HepG2 (cell line): ENCODE results near the gene CT55.

Experiments
- AGO2 ChIP-seq: fragments of 200-400 bp; formaldehyde crosslinking; optimal IDR thresholded peaks from 2 replicates; pipeline ENCODE3; 2017; ENCODE audit warnings: mild to moderate bottlenecking, low read depth, low read length, moderate library complexity
- KAT7 ChIP-seq: IDR thresholded peaks from 2 replicates; pipeline ENCODE4 v1.6.1; 2018; ENCODE audit warnings: borderline replicate concordance, missing compliant biosample characterization
- KAT8 ChIP-seq: IDR thresholded peaks from 2 replicates; pipeline ENCODE4 v1.6.1; 2016; ENCODE audit warnings: missing genetic modification reagents, missing compliant biosample characterization
- MED8 ChIP-seq: sonication (generic); formaldehyde crosslinking; IDR thresholded peaks from 2 replicates; pipeline ENCODE4 v1.8.1; 2023; ENCODE audit warnings: mild to moderate bottlenecking, missing genetic modification reagents; ENCODE audit not compliant: insufficient replicate concordance
- NONO ChIP-seq, 2 experiments: fragments of 450-650 bp in 1 of 2; sonication (generic) in 1 of 2; formaldehyde crosslinking in 1 of 2; IDR thresholded peaks in 1 of 2; conservative IDR thresholded peaks in 1 of 2; 2 replicates each; pipeline versions ENCODE4 v1.6.1 to v1.8.0; 2017 to 2022; ENCODE audit warnings: mild to moderate bottlenecking in 1 of 2, missing genetic modification reagents in 1 of 2, moderate library complexity in 1 of 2
- PHF8 ChIP-seq: sonication (generic); formaldehyde crosslinking; IDR thresholded peaks from 2 replicates; pipeline ENCODE4 v1.5.0; 2020; ENCODE audit warnings: missing genetic modification reagents
- POGZ ChIP-seq: sonication (generic); formaldehyde crosslinking; IDR thresholded peaks from 2 replicates; pipeline ENCODE4 v1.4.0; 2020; ENCODE audit warnings: mild to moderate bottlenecking, missing genetic modification reagents
- RORA ChIP-seq: sonication (generic); formaldehyde crosslinking; IDR thresholded peaks from 2 replicates; pipeline ENCODE4 v1.5.0; 2020; ENCODE audit warnings: mild to moderate bottlenecking, missing genetic modification reagents, moderate library complexity

- TF ChIP-seq MED8 (CRISPR knock-in tag): no peak
- no peak for TF ChIP-seq AGO2
- TF ChIP-seq POGZ (CRISPR knock-in tag): no peak
- TF ChIP-seq KAT8 (CRISPR knock-in tag): no peak
- TF ChIP-seq RORA: no peak
- TF ChIP-seq PHF8: no peak
- TF ChIP-seq KAT7 (CRISPR knock-in tag): no peak
- no peak for TF ChIP-seq NONO (IDR thresholded peaks at IDR 0.05)
- TF ChIP-seq NONO (CRISPR knock-in tag; conservative IDR thresholded peaks at IDR 0.05): no peak
These were observed 56.8 kb downstream of the CT55 start for GRCh38 chrX:135114392-135114791.
